HG02623 (cell line): ENCODE data around the gene BPIFB6.

ENCODE experiments used
- ATAC-seq: cut with Tn5 transposase; IDR thresholded peaks from one replicate; pipeline ENCODE4 v1.9.1; 2021; ENCODE audit warnings: moderate library complexity; ENCODE audit not compliant: unreplicated experiment

Gene BPIFB6

GRCh38 chr20:33059741-33060390 is 28.4 kb downstream of the BPIFB6 start:
- ATAC-seq: no peak

DNA sequence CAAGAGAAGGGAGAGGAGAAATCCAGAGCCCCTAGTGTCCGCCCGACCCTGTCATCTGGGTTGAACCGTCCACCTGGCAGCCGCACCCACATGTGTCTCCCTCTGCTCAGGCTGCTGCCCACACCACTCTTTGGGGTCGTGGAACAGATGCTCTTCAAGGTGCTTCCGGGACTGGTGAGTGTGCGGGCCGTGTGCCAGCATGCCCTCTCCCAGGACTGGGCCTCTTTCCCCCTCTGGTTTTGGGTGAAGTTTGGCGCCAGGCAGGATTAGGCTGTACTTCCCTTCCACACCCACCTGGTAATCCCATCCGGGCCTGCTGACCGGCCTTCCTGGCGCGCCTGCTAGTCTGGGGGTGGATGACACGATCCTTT is 30.2 kb downstream of the BPIFB6 start:
- no peak for ATAC-seq

DNA sequence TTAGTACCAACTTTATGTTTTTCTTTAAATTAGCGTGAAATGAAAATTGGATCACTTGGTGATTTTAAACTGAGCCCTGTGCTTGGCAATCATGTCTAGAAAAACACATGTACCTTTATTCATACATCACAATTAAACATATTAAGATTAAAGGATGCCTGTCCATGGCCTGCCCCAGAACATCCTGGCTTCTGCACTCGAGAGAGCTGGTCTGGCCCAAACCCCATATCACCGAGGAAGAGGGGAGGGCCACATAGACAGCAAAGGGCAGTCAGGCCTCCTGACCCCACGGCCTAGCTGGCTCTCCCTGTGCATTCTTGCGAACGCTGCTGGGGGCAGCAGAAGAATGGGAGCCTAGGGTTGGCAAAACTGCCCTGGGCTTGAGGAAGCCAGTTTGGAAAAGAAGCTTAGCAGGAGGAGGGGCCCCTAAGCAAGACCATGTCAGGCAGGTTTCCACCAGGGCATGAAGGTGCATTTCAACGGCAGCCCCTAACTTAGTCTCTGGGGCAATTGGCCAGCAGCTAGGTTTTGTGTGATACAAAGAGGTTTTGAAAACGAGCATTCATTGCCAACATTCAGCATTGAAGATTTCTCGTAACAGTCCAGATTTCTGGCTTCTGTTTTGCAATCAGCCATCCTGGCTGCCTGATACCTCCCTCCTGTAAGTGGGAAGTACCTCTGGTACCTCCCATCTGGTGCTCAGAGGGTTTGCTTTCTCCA is 30.8 kb downstream of the BPIFB6 start:
- ATAC-seq: no peak

DNA sequence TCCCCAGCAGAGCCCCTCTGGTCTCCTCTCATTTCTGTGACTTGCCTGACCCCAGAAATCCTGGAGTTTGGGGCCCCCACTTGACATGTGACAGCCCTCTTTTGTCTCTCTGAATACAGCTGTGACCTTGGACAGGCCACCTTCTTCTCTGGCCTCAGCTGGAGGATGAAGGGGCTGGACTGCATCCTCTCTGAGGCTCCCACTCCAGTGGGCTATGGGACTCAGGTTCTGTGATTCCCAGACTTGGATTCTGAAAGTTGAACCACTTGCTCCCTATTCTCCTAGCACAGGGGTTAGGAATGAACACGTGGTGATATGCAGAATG is 31.3 kb downstream of the BPIFB6 start:
- ATAC-seq: no peak

- ATAC-seq: no peak
Observed at GRCh38 chr20:33063271-33063670, 31.8 kb downstream of the BPIFB6 start.

GRCh38 chr20:33064572-33065287 is 33.3 kb downstream of the BPIFB6 start:
- ATAC-seq: no peak

DNA sequence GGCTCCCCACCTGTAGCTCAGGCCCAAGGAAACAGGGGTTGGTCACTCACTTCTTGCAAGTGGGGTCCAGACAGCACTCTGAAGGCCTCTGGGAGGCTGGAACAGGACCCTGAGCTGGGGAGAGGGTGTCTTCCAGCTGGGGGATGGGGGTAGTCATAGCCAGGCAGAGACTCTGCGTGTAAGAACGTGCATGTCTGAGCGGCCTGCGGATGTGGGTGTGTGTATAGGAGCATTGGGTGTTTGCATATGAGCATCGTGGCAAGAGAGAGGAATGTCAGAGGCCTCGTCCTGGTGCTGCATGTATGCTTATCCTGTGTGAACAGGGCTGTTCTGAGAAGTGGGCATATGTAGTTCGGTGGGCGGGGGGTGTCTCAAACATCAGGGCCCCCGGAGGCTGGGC is 34.3 kb downstream of the BPIFB6 start:
- ATAC-seq: no peak

GRCh38 chr20:33067806-33068205 is 36.4 kb downstream of the BPIFB6 start:
- no peak for ATAC-seq

- no peak for ATAC-seq
Observed at GRCh38 chr20:33068251-33068939, 36.9 kb downstream of the BPIFB6 start.

DNA sequence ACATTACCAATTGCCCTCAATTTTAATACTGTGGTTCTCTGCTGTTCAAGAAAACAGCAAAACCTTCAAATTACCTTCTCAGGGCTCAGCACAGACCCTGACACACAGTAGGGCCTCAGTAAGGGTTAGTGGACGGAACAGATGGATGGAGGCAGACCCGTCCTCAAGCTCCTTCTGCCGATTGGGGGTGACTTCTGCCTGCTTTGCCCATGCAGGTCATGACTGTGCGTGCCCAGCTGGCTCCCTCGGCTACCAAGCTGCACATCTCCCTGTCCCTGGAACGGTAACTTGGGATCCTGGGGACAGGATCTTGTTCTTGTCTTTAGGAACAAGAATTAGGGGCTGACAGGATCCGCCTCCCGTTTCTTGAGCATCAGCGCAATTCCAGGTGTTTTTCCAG is 38.2 kb downstream of the BPIFB6 start:
- no peak for ATAC-seq

GRCh38 chr20:33070111-33071053 is 38.9 kb downstream of the BPIFB6 start:
- ATAC-seq: no peak

DNA sequence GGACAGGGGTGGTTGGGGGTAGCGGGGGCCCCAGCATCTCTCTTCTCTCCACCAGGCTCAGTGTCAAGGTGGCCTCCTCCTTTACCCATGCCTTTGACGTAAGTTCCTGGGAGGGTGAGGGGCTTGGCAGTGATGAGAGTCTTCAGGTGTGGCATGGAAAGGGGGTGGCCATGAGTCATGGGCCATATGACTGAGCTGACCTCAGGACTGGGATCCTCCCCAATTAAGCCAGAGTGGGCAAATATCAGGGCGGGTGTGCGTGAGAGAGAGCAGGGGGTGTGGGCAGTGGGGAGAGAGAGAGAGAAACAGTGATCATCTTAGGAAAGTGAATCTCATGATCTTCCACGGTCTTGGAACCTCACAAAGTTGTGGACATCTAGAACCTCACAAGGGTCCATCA is 39.8 kb downstream of the BPIFB6 start:
- no peak for ATAC-seq

DNA sequence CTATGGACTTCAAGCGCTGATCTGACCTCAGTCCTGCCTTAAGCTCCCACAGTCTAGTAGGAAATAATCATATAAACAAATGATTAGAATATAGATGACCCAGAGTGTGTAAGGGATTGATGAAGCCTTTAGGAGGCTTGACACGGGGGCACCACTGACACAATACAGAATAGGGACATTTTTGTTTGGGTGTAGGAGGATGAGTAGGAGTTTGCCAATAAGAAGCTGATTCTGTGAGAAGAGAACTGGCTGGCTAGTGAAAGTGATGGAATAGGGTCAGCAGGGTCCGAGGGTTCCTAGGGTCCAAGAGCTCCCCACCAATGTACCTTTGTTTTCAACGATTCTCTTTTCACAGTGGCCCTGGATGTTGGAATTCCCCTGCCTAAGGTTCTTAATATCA is 40.9 kb downstream of the BPIFB6 start:
- no peak for ATAC-seq

DNA sequence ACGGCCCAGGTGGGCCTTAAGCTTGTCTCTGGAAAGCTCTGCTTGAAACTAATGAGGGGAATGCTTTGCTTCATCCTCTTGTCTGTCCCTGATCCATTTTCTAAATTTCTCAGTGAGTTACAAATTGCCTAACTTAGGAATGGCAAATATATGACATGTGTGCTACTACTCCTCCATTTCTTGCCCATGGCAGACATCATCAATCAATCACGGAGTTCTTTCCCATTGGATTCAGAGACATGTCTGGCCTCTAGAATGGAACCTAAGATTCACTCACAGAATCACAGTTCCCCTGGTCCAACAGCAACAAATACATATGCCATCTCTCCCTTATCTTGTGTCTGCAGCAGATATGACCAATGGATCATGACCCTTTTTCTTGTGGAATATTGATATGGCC is 41.4 kb downstream of the BPIFB6 start:
- ATAC-seq: no peak

GRCh38 chr20:33074675-33075074 is 43.2 kb downstream of the BPIFB6 start:
- ATAC-seq: no peak

GRCh38 chr20:33075281-33075680 is 43.8 kb downstream of the BPIFB6 start:
- no peak for ATAC-seq

DNA sequence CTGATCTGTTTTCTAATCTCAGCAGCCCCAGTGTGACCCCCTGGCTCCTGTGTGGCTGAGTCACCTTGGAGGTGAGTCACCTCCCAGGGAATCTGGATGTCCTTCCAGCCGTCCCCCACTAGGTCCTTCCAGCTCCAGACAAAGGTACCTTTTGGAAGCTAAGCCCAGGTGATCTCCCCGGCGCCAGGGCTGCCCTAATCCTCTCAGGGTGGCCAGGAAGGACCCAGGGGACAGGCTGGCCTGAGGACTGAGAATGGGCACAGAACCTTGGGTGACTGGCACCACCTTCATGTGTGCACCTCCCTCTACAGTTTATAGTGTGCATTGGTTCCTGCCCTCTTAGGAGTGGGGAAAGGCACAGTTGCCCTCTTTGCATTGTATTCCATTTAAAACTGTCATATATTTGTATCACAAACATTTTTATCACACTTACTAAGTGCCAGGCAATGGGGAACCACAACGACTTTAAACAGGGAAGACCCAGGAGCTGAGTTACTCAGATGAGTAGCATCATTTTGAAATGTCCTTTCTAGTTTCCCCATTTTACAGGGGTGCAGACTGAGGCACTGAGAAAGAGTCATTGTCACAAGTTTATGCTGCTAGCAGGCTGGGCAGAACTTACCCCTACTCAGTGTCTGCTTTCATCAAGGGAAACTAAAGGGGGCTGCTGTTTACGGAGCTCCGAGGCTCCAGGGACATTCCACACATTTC is 45.4 kb downstream of the BPIFB6 start:
- ATAC-seq: no peak

- no peak for ATAC-seq
Observed at GRCh38 chr20:33079259-33079658, 47.8 kb downstream of the BPIFB6 start, which contains the start of gene BPIFB4. TSS of gene BPIFB4 (plus strand) at chr20:33079643. CDS start at chr20:33081527, 1,884 bp downstream.

DNA sequence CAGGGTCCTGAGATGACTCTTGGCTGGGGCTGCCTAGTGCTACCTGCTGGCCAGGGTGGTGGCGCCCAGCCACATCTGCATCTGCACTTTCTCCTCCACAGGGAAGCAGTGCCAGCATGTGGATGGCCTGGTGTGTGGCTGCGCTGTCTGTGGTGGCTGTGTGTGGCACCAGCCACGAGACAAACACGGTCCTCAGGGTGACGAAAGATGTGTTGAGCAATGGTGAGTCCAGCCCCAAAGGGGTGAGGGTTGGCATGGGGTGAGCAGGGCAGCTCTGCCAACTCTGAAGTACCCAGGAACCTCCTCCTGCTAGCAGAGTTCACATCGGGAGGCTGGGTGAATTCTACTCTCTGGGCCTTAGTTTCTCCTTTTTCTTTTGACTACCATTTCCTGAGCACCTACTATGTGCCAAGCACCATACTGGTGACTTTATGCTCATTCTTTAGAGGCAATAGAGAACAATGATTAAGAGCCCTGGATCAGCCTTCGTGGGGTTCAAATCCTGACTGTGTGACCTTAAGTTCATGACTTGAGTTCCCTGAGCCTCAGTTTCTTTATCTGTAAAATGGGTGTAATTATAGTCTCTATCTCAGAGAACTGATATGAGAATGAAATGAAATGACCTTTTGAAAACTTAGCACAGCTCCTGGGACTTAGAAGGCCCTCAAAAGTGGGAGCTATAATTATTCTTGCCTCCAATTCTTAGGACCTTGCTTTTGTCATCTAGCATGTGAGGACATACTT is 50.1 kb downstream of the BPIFB6 start:
- ATAC-seq: no peak
